Astrocyte of the cerebellum (primary cell): ENCODE results near the gene GTPBP1.

Source experiments
- DNase-seq: peaks from one replicate; pipeline ENCODE4 v3.0.0-alpha.2; 2011; ENCODE audit warnings: low read depth
- H3K4me3 ChIP-seq: 2 replicates; pipeline ENCODE4 v1.5.1; 2011; ENCODE audit warnings: mild to moderate bottlenecking, low read depth, low read length, moderate library complexity
- CTCF ChIP-seq: IDR thresholded peaks from 2 replicates; pipeline ENCODE4 v1.5.1; 2012; ENCODE audit warnings: low read length, low read depth, moderate library complexity, mild to moderate bottlenecking; ENCODE audit errors: missing control alignments
- in situ Hi-C: cut with HindIII; loops from 2 replicates; pipeline ENCODE4 v1.10.0; 2017; ENCODE audit warnings: low sequenced_read_pairs

Gene GTPBP1

DNA sequence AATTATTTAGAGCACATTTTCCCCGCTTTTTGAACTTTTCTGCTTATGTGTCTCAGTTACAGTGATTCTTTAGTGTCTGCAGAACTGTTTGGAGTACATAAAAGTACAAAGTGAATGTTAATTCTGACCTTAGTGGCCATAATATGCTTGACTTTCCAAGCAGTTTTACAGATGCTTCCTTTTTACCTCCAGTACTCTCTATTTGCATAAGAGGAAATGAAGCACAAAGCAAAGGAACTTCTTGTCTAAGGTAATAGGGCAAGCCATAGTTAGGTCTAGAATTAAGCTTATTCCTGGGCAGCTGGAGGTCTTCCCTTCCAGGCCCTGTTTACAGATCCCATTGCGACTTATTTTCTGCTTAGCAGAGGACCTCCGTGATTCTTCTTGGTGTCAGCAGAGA, 3.6 kb downstream of the GTPBP1 start:
- H3K4me3 ChIP-seq = no peak overlapping the region
- DNase-seq = no peak
- no peak for TF ChIP-seq CTCF
- in situ Hi-C loops = no loop called here

DNA sequence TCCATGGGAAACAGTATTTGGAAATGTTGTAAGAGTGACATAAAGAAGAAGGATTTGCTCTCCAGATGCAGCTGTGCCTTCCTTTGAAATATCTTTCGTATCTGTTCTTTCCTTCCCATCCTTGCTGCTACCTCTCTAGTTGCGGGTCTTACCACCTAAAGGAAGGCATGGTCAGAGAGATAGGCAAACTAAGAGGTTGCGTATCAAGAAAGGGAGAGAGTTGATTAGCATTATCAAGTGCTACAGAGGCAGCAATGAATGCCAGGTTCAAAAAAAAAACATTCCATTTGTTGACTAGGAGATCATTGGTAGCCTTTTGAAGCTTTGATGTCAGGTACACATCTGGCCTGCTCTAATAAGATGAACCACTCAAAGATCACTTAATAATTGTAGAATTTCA, 4.6 kb downstream of the GTPBP1 start:
- H3K4me3 ChIP-seq = no peak overlapping the region
- no peak for DNase-seq
- TF ChIP-seq CTCF = no peak
- in situ Hi-C loops = no loop called here

GRCh38 chr22:38710866-38711265, 5.1 kb downstream of the GTPBP1 start:
- DNase-seq = no peak
- TF ChIP-seq CTCF = no peak
- no peak overlapping the region for H3K4me3 ChIP-seq
- in situ Hi-C loops = no loop called here

DNA sequence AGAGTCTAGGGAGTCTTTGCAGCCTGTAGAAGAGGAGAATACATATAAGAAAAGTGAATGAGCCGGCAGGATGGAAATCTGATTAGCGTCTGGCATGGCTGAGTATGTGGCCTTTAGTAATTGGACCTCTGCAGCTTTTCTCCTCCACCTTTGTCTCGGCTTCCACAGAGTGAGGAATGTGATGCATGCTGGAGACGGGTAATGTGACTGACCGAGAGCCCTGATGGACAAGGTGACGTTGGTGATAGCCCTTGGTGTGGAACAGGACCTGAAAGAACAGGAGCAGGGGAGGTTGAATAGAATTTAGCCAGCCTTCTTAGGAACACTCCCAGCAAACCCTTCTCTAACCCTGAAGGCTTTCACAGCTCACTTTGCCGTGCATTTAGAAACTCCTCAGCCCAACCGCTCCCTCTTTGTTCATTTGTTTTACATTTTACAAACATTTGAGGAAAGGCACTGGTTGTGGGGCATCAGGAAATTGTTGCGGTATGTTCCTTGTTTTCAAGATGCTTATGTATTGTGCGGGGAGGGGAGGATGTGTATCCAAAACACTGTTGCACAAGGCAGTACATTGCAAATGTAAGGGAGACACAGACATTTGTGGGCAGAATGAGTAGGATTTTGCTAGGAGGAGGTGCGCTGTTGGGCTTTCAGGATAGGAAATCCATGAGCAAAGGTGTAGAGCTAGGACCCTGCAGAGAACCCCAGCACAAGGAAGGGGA, 6.9 kb downstream of the GTPBP1 start:
- DNase-seq = no peak
- in situ Hi-C loops = no loop called here
- H3K4me3 ChIP-seq = no peak overlapping the region
- no peak for TF ChIP-seq CTCF

- no peak for TF ChIP-seq CTCF
- no peak overlapping the region for H3K4me3 ChIP-seq
- no peak for DNase-seq
- in situ Hi-C loops = no loop called here
Observed at GRCh38 chr22:38713921-38714320, 8.2 kb downstream of the GTPBP1 start.

- no peak overlapping the region for H3K4me3 ChIP-seq
- in situ Hi-C loops = no loop called here
Observed at GRCh38 chr22:38715176-38715764, 9.5 kb downstream of the GTPBP1 start.

More at GRCh38 chr22:38715176-38715764, 9.5 kb downstream of the GTPBP1 start:
- no peak for TF ChIP-seq CTCF
- DNase-seq = no peak
